Ovary (tissue), 9 donors: Measurements from ENCODE around the gene CYP26C1. TPM values are rescaled to one million over a fixed set of nuclear protein-coding genes. Genes with fewer than 3 reads are reported as not detected.

Experiments
- DNase-seq, 5 donors: peaks; one replicate each; pipeline ENCODE4 v3.0.0-alpha.2; 2019 to 2020
- H3K27ac ChIP-seq, 2 donors: fragments of 200-600 bp; one replicate each; pipeline versions ENCODE4 v1.5.1 to v1.8.0; 2019 to 2022
- H3K27me3 ChIP-seq: fragments of 200-600 bp; one replicate; pipeline ENCODE4 v1.8.0; 2022
- H3K36me3 ChIP-seq: fragments of 200-600 bp; sonication (generic); one replicate; pipeline ENCODE4 v1.5.1; 2019
- H3K4me1 ChIP-seq: one replicate; pipeline ENCODE4 v1.8.1; 2013; ENCODE audit warnings: mild to moderate bottlenecking, moderate library complexity; ENCODE audit not compliant: insufficient read depth
- H3K4me3 ChIP-seq: fragments of 200-600 bp; sonication (generic); one replicate; pipeline ENCODE4 v1.5.1; 2017
- H3K9me3 ChIP-seq, 2 donors: fragments of 200-600 bp in 1 of 2; sonication (generic) in 1 of 2; one replicate each; pipeline versions ENCODE4 v1.5.1 to v1.8.1; 2013 to 2019; ENCODE audit warnings: mild to moderate bottlenecking in 1 of 2, moderate library complexity in 1 of 2
- CTCF ChIP-seq, 3 donors: fragments of 450-650 bp in 2 of 3; fragments of 200-600 bp in 1 of 3; IDR thresholded peaks; one replicate each; pipeline versions ENCODE4 v1.5.1 to v1.8.0; 2016 to 2022; ENCODE audit warnings: antibody characterized with exemption in 3 of 3, mild to moderate bottlenecking in 1 of 3
- EP300 ChIP-seq: sonication (generic); formaldehyde crosslinking; IDR thresholded peaks from one replicate; pipeline ENCODE4 v1.6.1; 2017; ENCODE audit warnings: antibody characterized with exemption
- POLR2A ChIP-seq: fragments of 450-650 bp; IDR thresholded peaks from one replicate; pipeline ENCODE4 v1.6.1; 2017; ENCODE audit warnings: antibody characterized with exemption, mild to moderate bottlenecking, moderate library complexity
- WGBS, 3 donors: extraction: QIAGEN DNeasy Blood & Tissue Kit in 1 of 3; methylation state at CpG; one replicate each; pipeline versions ENCODE4 v1.1.5 to v1.1.7; 2013 to 2017; 5-methylcytosine and 5-hydroxymethylcytosine counted together
- intact Hi-C, 4 donors: fragments of 100-400 bp; cut with DNase I; formaldehyde crosslinking; loops; one replicate each; pipeline versions ENCODE4 v1.11.0 to v1.15.1; 2022 to 2023
- polyA plus RNA-seq, 2 donors: library from polyadenylated mRNA; stranded (reverse); fragments of 200-250 nt in 1 of 2; fragments of 350-450 nt in 1 of 2; fragmentation: Illumina TruSeq in 1 of 2; extraction: RNeasy Lipid Tissue Mini Kit (QIAGEN cat#74804) in 1 of 2; gene quantifications; one replicate each; pipeline ENCODE4 v1.2.3, GENCODE V29; 2013 to 2014
- total RNA-seq, 7 donors: library from RNA; depleted of rRNA in 2 of 7; stranded (reverse); fragments of >200 nt in 2 of 7; fragmentation: NEBNext Ultra II Directional in 3 of 7; extraction: Animal tissue kit (Norgen Biotek cat#: 25700) in 3 of 7; gene quantifications; one replicate each; pipeline versions ENCODE4 v1.1.0 to v1.2.4, GENCODE V29; 2016 to 2023
- donor health status: DM: no; HTN: no; CAD: no; lungs with moderate emphysema.
- donor health status: DM: no; HTN: no; CAD: no.
- donor health status: Bipolar disorder and iron deficiency.
- donor health status: DM: yes; HTN: yes; CAD: no.
- donor health status: DM: no; HTN: no; CAD: no.
- donor health status: DM: yes; HTN: yes; CAD: no.

The CYP26C1 gene
- total and polyA plus RNA-seq, 9 donors = 0.05 to 0.20 (median 0.07) TPM; not detected in 4

- TF ChIP-seq CTCF (IDR thresholded peaks at IDR 0.05) = no peak
- TF ChIP-seq POLR2A = no peak
- no peak for TF ChIP-seq EP300
- Histone ChIP-seq H3K27ac (no peak overlapping the region), H3K36me3 (no peaks in the 10 kb centered on the region), H3K27me3 (no peaks in the 10 kb centered on the region), H3K9me3 (no peaks in the 10 kb centered on the region), H3K4me1 (peaks cover 15% of the 10 kb centered on the region), H3K4me3 (no peak overlapping the region)
- WGBS, 3 donors = 78 to 84% (median 82%) methylated on average over 9 of the region's 9 CpGs
- DNase-seq = no peak
- intact Hi-C loops = no loop called here
These were observed 3.5 kb downstream of the CYP26C1 start for GRCh38 chr10:93063977-93064660.

GRCh38 chr10:93064874-93065660, 4.5 kb downstream of the CYP26C1 start:
- Histone ChIP-seq H3K9me3 (no peaks in the 10 kb centered on the region), H3K36me3 (no peaks in the 10 kb centered on the region), H3K27ac (no peak overlapping the region), H3K27me3 (no peaks in the 10 kb centered on the region), H3K4me1 (peaks cover 15% of the 10 kb centered on the region), H3K4me3 (no peak overlapping the region)
- DNase-seq = no peak
- 75 to 87% (median 77%) methylated on average over 12 of the region's 12 CpGs for WGBS, 3 donors
- TF ChIP-seq CTCF (IDR thresholded peaks at IDR 0.05) (no peak), POLR2A (no peak), EP300 (no peak)
- intact Hi-C loops = no loop called here

- Histone ChIP-seq H3K27ac (no peak overlapping the region), H3K4me3 (no peak overlapping the region), H3K36me3 (no peaks in the 10 kb centered on the region), H3K9me3 (no peaks in the 10 kb centered on the region), H3K4me1 (peaks cover 15% of the 10 kb centered on the region), H3K27me3 (no peaks in the 10 kb centered on the region)
- WGBS, 3 donors = 6 to 10% (median 6%) methylated on average over 45 to 81 of the region's 81 CpGs
- TF ChIP-seq EP300 (no peak), CTCF (IDR thresholded peaks at IDR 0.05) (no peak), POLR2A (no peak)
- DNase-seq = no peak
- intact Hi-C loops = no loop called here
These were observed 5.3 kb downstream of the CYP26C1 start for GRCh38 chr10:93065675-93066543.

- H3K27ac ChIP-seq = no peak overlapping the region
- WGBS, 3 donors = 14 to 18% (median 16%) methylated on average over 11 of the region's 11 CpGs
- DNase-seq = no peak
- peaks cover 15% of the 10 kb centered on the region for H3K4me1 ChIP-seq
- no peaks in the 10 kb centered on the region for H3K9me3 ChIP-seq
- intact Hi-C loops = no loop called here
- TF ChIP-seq POLR2A = no peak
- no peak for TF ChIP-seq CTCF (IDR thresholded peaks at IDR 0.05)
- TF ChIP-seq EP300 = no peak
- H3K27me3 ChIP-seq = no peaks in the 10 kb centered on the region
- H3K36me3 ChIP-seq = no peaks in the 10 kb centered on the region
- no peak overlapping the region for H3K4me3 ChIP-seq
These were observed 5.9 kb downstream of the CYP26C1 start for GRCh38 chr10:93066544-93066913.
